Measurements from ENCODE around the gene CREB3.

Gene CREB3

GRCh38 chr9:35690614-35691333 is 41.7 kb upstream of the CREB3 start:
- DNase-seq (ENCODE audit: low read depth): peak; percentile 64
- H3K4me3 ChIP-seq (ENCODE audit: low read depth, low read length): peak overlapping the region; percentile 49
- TF ChIP-seq MAX (IDR thresholded peaks at IDR 0.05; ENCODE audit: low read depth, low read length) (no peak), POLR2A (IDR thresholded peaks at IDR 0.05; ENCODE audit: extremely low read depth, insufficient read length) (no peak), MYC (IDR thresholded peaks at IDR 0.05; ENCODE audit: low read depth, low read length) (no peak)
- TF ChIP-seq, protein P1, sequence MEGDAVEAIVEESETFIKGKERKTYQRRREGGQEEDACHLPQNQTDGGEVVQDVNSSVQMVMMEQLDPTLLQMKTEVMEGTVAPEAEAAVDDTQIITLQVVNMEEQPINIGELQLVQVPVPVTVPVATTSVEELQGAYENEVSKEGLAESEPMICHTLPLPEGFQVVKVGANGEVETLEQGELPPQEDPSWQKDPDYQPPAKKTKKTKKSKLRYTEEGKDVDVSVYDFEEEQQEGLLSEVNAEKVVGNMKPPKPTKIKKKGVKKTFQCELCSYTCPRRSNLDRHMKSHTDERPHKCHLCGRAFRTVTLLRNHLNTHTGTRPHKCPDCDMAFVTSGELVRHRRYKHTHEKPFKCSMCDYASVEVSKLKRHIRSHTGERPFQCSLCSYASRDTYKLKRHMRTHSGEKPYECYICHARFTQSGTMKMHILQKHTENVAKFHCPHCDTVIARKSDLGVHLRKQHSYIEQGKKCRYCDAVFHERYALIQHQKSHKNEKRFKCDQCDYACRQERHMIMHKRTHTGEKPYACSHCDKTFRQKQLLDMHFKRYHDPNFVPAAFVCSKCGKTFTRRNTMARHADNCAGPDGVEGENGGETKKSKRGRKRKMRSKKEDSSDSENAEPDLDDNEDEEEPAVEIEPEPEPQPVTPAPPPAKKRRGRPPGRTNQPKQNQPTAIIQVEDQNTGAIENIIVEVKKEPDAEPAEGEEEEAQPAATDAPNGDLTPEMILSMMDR (IDR thresholded peaks at IDR 0.05; ENCODE audit: low read depth, low read length): no peak

DNA sequence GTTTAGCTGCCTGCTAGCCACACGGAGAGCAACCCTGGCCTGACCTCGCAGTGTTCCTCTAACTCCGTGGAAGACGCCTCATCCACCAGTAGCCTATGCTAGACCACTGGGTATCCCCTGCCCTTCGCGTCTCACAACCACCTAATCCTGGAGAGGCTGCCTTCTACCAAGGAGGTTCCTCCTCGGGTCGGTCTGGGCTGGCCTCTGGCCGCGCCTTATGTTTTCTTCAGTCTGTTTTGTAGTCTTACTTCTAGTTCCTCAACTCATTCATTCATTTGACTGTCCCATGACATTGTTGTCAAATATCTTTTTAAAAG is 41.2 kb upstream of the CREB3 start:
- DNase-seq (ENCODE audit: low read depth): no peak
- TF ChIP-seq POLR2A (IDR thresholded peaks at IDR 0.05; ENCODE audit: extremely low read depth, insufficient read length) (no peak), MYC (IDR thresholded peaks at IDR 0.05; ENCODE audit: low read depth, low read length) (no peak), MAX (IDR thresholded peaks at IDR 0.05; ENCODE audit: low read depth, low read length) (no peak)
- TF ChIP-seq, protein P1 (IDR thresholded peaks at IDR 0.05; ENCODE audit: low read depth, low read length): no peak
- peak overlapping the region; percentile 49 for H3K4me3 ChIP-seq (ENCODE audit: low read depth, low read length)

DNA sequence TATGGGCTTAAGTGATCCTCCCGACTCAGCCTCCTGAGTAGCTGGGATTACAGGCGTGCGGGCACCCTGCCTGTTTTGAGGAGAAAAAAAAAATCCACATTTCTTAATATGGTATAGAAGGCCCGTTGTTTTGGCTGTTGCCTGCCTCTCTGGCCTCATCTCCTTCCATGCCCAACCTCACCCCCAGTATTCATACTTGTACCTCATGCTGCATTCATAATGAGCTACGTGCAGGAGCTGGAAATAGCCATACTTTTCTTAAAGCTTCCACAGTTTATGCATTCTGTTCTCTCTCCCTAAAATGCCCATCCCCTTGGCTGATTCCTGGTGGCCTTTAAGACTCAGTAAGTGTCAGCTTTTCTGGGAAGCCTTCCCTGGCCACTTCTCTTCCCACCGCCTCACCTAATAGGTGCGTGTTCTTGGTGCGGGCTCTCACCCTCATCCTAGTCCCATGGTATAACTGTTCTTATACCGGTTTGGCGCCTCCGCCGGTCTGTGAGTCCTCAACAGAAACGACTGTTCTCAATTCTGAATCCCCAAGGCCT is 40.6 kb upstream of the CREB3 start:
- H3K4me3 ChIP-seq (ENCODE audit: low read depth, low read length): no peak overlapping the region
- TF ChIP-seq, protein P1 (IDR thresholded peaks at IDR 0.05; ENCODE audit: low read depth, low read length): no peak
- TF ChIP-seq POLR2A (IDR thresholded peaks at IDR 0.05; ENCODE audit: extremely low read depth, insufficient read length) (no peak), MAX (IDR thresholded peaks at IDR 0.05; ENCODE audit: low read depth, low read length) (no peak), MYC (IDR thresholded peaks at IDR 0.05; ENCODE audit: low read depth, low read length) (no peak)
- no peak for DNase-seq (ENCODE audit: low read depth)

GRCh38 chr9:35695943-35696401 is 36.5 kb upstream of the CREB3 start:
- DNase-seq (ENCODE audit: low read depth): no peak
- TF ChIP-seq, protein P1 (IDR thresholded peaks at IDR 0.05; ENCODE audit: low read depth, low read length): no peak
- TF ChIP-seq MYC (IDR thresholded peaks at IDR 0.05; ENCODE audit: low read depth, low read length): no peak
- no peak for TF ChIP-seq MAX (IDR thresholded peaks at IDR 0.05; ENCODE audit: low read depth, low read length)
- TF ChIP-seq POLR2A (IDR thresholded peaks at IDR 0.05; ENCODE audit: extremely low read depth, insufficient read length): no peak
- H3K4me3 ChIP-seq (ENCODE audit: low read depth, low read length): no peak overlapping the region

GRCh38 chr9:35696520-35697215 is 35.8 kb upstream of the CREB3 start:
- DNase-seq (ENCODE audit: low read depth): peak; percentile 44
- no peak overlapping the region for H3K4me3 ChIP-seq (ENCODE audit: low read depth, low read length)
- TF ChIP-seq POLR2A (IDR thresholded peaks at IDR 0.05; ENCODE audit: extremely low read depth, insufficient read length): no peak
- TF ChIP-seq, protein P1 (IDR thresholded peaks at IDR 0.05; ENCODE audit: low read depth, low read length): peak; percentile 74
- TF ChIP-seq MAX (IDR thresholded peaks at IDR 0.05; ENCODE audit: low read depth, low read length): no peak
- TF ChIP-seq MYC (IDR thresholded peaks at IDR 0.05; ENCODE audit: low read depth, low read length): no peak
